Adrenal gland (tissue), 5 donors: ENCODE data around the gene FGGY.

Experiments used
- POLR2A ChIP-seq, 2 donors: fragments of 450-650 bp; IDR thresholded peaks; one replicate each; pipeline ENCODE4 v1.6.1; 2017; ENCODE audit warnings: antibody characterized with exemption in 2 of 2, mild to moderate bottlenecking in 2 of 2, moderate library complexity in 1 of 2
- TF ChIP-seq, protein P1 (sequence below), 6 experiments: fragments of 450-650 bp in 4 of 6; fragments of 200-600 bp in 2 of 6; sonication (generic) in 1 of 6; IDR thresholded peaks; 1 replicate in 5 of 6; 2 replicates in 1 of 6; pipeline versions ENCODE4 v1.5.1 to v1.8.0; 2016 to 2021; ENCODE audit warnings: antibody characterized with exemption in 6 of 6, mild to moderate bottlenecking in 2 of 6, moderate library complexity in 1 of 6
- donor health status: DM: no; HTN: no; CAD: no.

DNA sequence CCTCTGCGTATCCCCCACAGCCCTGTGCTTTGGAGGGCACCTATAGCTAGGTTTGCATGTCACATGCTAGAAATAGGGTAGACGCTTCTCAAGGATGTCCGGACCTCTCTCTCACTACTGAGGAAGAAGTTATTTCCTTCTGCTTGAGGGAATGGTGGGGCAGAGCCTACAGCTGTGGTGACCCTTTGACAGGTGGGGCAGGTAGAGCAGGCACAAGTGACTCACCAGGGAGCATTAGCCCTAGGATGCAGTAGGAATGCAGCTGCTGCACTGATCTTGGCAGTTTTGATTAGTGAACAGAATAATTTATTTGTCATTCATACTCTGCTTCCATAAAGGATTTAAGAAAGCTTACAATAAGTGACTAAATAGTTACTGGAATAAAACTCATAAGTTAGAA is 388.2 kb downstream of the FGGY start:
- TF ChIP-seq, protein P1, sequence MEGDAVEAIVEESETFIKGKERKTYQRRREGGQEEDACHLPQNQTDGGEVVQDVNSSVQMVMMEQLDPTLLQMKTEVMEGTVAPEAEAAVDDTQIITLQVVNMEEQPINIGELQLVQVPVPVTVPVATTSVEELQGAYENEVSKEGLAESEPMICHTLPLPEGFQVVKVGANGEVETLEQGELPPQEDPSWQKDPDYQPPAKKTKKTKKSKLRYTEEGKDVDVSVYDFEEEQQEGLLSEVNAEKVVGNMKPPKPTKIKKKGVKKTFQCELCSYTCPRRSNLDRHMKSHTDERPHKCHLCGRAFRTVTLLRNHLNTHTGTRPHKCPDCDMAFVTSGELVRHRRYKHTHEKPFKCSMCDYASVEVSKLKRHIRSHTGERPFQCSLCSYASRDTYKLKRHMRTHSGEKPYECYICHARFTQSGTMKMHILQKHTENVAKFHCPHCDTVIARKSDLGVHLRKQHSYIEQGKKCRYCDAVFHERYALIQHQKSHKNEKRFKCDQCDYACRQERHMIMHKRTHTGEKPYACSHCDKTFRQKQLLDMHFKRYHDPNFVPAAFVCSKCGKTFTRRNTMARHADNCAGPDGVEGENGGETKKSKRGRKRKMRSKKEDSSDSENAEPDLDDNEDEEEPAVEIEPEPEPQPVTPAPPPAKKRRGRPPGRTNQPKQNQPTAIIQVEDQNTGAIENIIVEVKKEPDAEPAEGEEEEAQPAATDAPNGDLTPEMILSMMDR (IDR thresholded peaks at IDR 0.05): no peak
- no peak for TF ChIP-seq POLR2A (IDR thresholded peaks at IDR 0.05)
